Left lobe of liver (tissue), 2 donors: ENCODE results near the gene MED4. TPM values are rescaled to one million over a fixed set of nuclear protein-coding genes. Genes with fewer than 3 reads are reported as not detected.

ENCODE experiments used
- ATAC-seq: fragments of 200-7000 bp; cut with Tn5 transposase; one replicate; pipeline ENCODE4 v1.9.1; 2020; ENCODE audit warnings: mild to moderate bottlenecking, moderate library complexity
- DNase-seq: peaks from one replicate; pipeline ENCODE4 v3.0.0-alpha.2; 2020; ENCODE audit warnings: low spot score
- total RNA-seq: library from RNA; stranded (reverse); gene quantifications from one replicate; pipeline ENCODE4 v1.2.1, GENCODE V29; 2021
- donor health status: DM: no; HTN: no; CAD: no; lungs with moderate emphysema.
- donor health status: DM: no; HTN: yes; CAD: no.

Gene MED4
- total RNA-seq, 1 donor from 2014 or later, result 14.7 TPM

DNA sequence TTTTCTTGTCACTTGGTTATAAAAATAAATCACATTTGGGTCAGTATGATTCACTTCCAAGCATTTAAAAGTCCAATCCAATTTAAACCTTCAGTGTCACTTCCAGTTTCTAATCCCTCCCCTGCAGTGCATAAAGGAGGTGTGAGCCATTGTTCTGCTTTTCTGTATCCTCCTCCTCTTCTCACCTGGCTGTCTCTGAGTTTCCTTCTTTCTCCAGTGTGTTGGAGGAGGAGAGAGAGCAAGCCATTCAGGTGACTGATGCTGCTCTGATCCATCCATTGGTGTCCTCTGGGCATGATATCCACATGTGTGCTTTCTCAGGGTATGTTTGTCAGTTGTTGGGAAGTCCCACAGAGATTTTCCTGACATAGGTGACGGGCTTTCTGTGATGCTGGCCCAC lies 56.1 kb downstream of the MED4 start:
- ATAC-seq (no peak), DNase-seq (no peak)

- ATAC-seq (peak; percentile 98), DNase-seq (peak; percentile 95)
Observed at GRCh38 chr13:48037346-48038173, 57.3 kb downstream of the MED4 start, which contains the start of gene NUDT15. Gene NUDT15 (plus strand): TSS chr13:48037726. CDS start chr13:48037747, 21 bp downstream.

DNA sequence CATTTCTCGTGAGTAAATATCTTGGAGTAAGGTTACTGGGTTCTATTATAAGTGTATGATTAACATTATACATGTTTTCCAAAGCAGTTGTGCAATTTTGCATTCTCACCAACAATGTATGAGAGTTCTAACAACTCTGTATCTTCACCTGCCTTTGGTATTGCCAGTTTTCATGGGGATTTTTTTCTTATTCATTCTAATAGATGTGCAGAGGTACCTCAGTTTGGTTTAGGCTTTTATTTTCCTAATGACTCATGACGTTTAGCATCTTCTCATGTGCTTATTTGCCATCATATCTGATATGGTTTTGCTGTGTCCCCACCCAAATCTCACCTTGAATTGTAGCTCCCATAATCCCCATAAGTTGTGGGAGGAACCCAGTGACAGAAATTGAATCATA lies 65.0 kb downstream of the MED4 start:
- DNase-seq (no peak), ATAC-seq (no peak)

GRCh38 chr13:48028066-48028465 lies 66.8 kb downstream of the MED4 start:
- ATAC-seq (no peak), DNase-seq (no peak)

Other genes with a start within 250 kb of the MED4 start
- 15.7 TPM for gene SUCLA2, start 93.8 kb downstream of the MED4 start, total RNA-seq
- 6.2 TPM for gene NUDT15, start 57.4 kb downstream of the MED4 start, total RNA-seq
- gene ITM2B, start 138.1 kb upstream of the MED4 start, total RNA-seq, result 221 TPM
- 8.2 TPM for gene RB1, start 208.6 kb upstream of the MED4 start, total RNA-seq